Fibroblast of pulmonary artery (primary cell): ENCODE results near the gene CBLN1.

ENCODE experiments used
- DNase-seq: peaks from one replicate; pipeline ENCODE4 v3.0.0-alpha.2; 2010; ENCODE audit warnings: low read depth
- H3K4me3 ChIP-seq: replicated peaks from 2 replicates; pipeline ENCODE4 v1.5.1; 2011; ENCODE audit warnings: low read depth, mild to moderate bottlenecking, control low read depth, low read length, moderate library complexity
- TF ChIP-seq, protein P1 (sequence below): IDR thresholded peaks from 2 replicates; pipeline ENCODE4 v1.5.1; 2011; ENCODE audit warnings: mild to moderate bottlenecking, control low read depth, low read length, inconsistent platforms; ENCODE audit errors: missing control alignments

Gene CBLN1

GRCh38 chr16:49311823-49312222, 30.2 kb upstream of the CBLN1 start:
- DNase-seq, result no peak
- TF ChIP-seq, protein P1, sequence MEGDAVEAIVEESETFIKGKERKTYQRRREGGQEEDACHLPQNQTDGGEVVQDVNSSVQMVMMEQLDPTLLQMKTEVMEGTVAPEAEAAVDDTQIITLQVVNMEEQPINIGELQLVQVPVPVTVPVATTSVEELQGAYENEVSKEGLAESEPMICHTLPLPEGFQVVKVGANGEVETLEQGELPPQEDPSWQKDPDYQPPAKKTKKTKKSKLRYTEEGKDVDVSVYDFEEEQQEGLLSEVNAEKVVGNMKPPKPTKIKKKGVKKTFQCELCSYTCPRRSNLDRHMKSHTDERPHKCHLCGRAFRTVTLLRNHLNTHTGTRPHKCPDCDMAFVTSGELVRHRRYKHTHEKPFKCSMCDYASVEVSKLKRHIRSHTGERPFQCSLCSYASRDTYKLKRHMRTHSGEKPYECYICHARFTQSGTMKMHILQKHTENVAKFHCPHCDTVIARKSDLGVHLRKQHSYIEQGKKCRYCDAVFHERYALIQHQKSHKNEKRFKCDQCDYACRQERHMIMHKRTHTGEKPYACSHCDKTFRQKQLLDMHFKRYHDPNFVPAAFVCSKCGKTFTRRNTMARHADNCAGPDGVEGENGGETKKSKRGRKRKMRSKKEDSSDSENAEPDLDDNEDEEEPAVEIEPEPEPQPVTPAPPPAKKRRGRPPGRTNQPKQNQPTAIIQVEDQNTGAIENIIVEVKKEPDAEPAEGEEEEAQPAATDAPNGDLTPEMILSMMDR, result no peak
- no peak overlapping the region for H3K4me3 ChIP-seq

DNA sequence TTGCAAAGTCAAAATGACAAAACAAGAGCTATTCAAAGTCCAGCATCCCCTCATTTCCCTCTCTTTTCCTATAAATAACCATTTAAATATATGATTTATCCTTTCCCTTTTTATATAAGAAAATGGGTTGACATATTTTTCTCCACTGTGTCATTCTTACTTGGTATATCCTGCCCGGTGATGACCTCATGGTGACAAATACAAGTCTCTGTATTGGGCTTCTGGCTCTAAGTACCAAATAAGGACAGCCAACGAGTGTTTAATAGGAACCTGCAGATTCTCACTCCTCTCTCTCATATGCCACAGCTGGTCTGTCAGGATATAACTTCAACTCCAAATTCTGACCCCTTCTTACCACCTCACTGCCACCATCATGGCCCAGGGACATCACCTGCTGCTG, 25.5 kb upstream of the CBLN1 start:
- DNase-seq, result no peak
- TF ChIP-seq, protein P1, result no peak
- no peak overlapping the region for H3K4me3 ChIP-seq

DNA sequence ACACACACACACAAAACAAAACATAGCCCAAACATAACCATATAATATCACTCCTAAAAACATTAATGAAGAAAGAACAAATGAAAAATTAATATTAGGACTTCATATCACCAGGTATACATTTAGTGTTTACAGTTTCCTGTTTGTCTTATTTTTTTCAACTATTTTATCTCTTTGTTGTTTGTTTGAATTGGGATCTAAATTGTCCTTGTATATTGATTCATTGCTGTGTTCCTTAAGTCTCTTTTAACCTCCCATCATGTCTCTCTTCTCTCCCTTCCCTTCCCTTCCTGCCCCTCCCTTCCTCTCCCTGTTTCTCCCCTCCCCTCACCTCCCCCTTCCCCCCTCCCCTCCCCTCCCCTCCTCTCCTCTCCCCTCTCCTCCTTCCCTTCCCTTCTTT, 23.8 kb upstream of the CBLN1 start:
- no peak overlapping the region for H3K4me3 ChIP-seq
- TF ChIP-seq, protein P1, result no peak
- no peak for DNase-seq

DNA sequence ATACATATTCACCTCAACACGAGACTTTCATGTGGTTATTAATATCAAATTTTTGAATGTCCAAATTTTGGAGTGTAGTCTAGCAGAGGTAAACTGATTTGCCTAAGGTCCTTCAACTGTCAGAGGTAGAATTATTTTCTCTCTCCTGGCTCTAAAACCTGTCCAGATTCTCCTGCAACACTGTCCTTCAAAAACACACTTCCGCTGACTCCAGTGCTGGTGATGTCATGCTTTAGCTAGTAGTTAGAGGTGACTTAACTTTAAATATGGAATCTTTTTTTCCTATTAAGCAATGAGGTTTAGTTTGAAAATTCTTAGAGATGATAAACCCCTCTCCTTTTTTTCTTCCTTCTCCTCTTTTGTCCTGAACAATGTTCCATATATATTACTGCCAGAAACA, 10.8 kb upstream of the CBLN1 start:
- TF ChIP-seq, protein P1, result no peak
- no peak for DNase-seq
- no peak overlapping the region for H3K4me3 ChIP-seq

GRCh38 chr16:49287572-49287971, 5.9 kb upstream of the CBLN1 start:
- H3K4me3 ChIP-seq, result no peak overlapping the region
- DNase-seq, result no peak
- TF ChIP-seq, protein P1, result no peak

GRCh38 chr16:49284962-49285361, 3.3 kb upstream of the CBLN1 start:
- DNase-seq, result no peak
- TF ChIP-seq, protein P1, result no peak
- H3K4me3 ChIP-seq, result no peak overlapping the region

- TF ChIP-seq, protein P1, result no peak
- H3K4me3 ChIP-seq, result no peak overlapping the region
- no peak for DNase-seq
Measured at GRCh38 chr16:49283376-49284049, 1.9 kb upstream of the CBLN1 start.
